ENCODE results near the gene DCAF15.

DCAF15 gene

DNA sequence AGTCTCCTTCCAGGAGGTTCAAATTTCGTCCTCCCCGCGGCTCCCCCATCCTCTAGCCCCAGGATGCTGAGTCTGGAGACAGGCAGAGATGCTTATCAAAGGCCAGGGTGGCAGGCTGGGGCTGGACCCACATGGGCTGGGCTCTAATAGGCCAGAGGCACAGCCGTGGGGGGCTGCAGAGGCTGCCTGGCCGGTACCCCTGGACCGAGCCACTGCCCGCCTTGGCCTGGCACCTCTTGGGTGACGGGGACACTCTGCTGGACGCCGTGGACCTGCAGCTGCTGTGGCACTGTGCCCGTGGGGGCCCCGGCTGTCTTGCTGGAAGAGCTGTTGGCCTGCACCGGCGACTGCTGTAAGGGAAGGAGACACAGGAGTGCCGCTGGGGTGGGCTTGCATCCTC is 28.0 kb downstream of the DCAF15 start:
- TF ChIP-seq, protein P1, sequence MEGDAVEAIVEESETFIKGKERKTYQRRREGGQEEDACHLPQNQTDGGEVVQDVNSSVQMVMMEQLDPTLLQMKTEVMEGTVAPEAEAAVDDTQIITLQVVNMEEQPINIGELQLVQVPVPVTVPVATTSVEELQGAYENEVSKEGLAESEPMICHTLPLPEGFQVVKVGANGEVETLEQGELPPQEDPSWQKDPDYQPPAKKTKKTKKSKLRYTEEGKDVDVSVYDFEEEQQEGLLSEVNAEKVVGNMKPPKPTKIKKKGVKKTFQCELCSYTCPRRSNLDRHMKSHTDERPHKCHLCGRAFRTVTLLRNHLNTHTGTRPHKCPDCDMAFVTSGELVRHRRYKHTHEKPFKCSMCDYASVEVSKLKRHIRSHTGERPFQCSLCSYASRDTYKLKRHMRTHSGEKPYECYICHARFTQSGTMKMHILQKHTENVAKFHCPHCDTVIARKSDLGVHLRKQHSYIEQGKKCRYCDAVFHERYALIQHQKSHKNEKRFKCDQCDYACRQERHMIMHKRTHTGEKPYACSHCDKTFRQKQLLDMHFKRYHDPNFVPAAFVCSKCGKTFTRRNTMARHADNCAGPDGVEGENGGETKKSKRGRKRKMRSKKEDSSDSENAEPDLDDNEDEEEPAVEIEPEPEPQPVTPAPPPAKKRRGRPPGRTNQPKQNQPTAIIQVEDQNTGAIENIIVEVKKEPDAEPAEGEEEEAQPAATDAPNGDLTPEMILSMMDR (IDR thresholded peaks at IDR 0.05; ENCODE audit: low read depth, low read length) = no peak
- TF ChIP-seq MYC (IDR thresholded peaks at IDR 0.05; ENCODE audit: low read depth, low read length) (no peak), MAX (IDR thresholded peaks at IDR 0.05; ENCODE audit: low read depth, low read length) (no peak), POLR2A (IDR thresholded peaks at IDR 0.05; ENCODE audit: extremely low read depth, insufficient read length) (no peak)
- DNase-seq (ENCODE audit: low read depth) = no peak
- H3K4me3 ChIP-seq (ENCODE audit: low read depth, low read length) = no peak overlapping the region

DNA sequence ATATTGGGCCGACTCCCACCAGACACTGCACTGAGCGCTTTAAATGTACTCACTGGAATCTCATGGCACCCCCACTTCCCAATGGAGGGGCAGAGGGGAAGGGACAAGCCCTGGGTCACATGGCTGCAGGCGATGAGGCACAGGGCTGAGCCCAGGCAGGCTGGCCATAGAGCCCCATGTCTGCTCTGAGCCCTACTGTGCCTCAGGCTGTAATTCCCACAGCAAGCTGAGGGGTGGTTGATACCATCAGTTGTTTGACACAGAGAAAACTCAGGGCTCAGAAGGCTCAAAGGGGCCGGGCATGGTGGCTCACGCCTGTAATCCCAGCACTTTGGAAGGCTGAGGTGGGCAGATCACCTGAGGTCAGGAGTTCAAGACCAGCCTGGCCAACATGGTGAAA is 28.7 kb downstream of the DCAF15 start:
- H3K4me3 ChIP-seq (ENCODE audit: low read depth, low read length) = no peak overlapping the region
- TF ChIP-seq, protein P1 (IDR thresholded peaks at IDR 0.05; ENCODE audit: low read depth, low read length) = no peak
- TF ChIP-seq MYC (IDR thresholded peaks at IDR 0.05; ENCODE audit: low read depth, low read length) = no peak
- no peak for TF ChIP-seq POLR2A (IDR thresholded peaks at IDR 0.05; ENCODE audit: extremely low read depth, insufficient read length)
- no peak for TF ChIP-seq MAX (IDR thresholded peaks at IDR 0.05; ENCODE audit: low read depth, low read length)
- no peak for DNase-seq (ENCODE audit: low read depth)

DNA sequence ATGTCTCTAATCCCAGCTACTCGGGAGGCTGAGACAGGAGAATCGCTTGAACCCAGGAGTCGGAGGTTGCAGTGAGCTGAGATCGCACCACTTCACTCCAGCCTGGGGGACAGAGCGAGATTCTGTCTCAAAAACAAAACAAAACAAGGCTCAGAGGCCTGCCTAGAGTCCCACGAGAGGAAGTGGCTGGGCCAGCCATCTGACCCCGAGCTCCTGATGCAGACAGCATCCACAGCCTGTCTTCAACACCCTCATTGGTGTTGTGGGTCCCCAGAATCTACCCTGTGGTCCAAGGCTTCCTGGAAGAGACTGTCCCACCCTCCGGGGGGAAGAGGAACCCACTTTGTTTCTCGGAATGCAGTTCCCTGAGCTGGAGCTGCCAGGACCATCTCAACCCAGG is 29.2 kb downstream of the DCAF15 start:
- no peak for DNase-seq (ENCODE audit: low read depth)
- TF ChIP-seq POLR2A (IDR thresholded peaks at IDR 0.05; ENCODE audit: extremely low read depth, insufficient read length) (no peak), MYC (IDR thresholded peaks at IDR 0.05; ENCODE audit: low read depth, low read length) (no peak), MAX (IDR thresholded peaks at IDR 0.05; ENCODE audit: low read depth, low read length) (no peak)
- TF ChIP-seq, protein P1 (IDR thresholded peaks at IDR 0.05; ENCODE audit: low read depth, low read length) = no peak

DNA sequence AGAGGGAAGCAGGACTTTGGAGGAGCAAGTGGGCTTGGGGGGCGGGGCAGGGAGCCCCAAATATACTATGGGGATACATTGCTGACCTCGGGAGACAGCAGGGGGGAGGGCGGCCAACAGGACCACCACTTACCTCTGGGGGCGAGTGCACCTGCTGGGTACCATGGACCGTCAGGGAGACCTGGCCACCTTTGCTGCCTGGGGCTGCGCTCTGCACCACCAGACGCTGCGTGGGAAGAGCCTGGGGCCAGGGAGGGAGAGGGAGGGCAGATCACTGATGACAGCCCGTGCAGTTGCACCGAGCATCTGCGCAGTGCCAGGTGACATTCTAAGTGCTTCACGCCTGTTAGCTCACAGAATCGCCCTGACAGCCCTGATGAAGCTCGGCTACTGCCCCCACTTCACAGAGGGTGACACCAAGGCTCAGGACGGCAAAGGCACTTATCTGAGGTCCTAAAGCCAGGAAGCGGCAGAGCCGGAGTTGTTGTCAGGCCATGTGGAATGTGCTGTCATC is 29.7 kb downstream of the DCAF15 start:
- no peak for DNase-seq (ENCODE audit: low read depth)
- TF ChIP-seq POLR2A (IDR thresholded peaks at IDR 0.05; ENCODE audit: extremely low read depth, insufficient read length) (no peak), MAX (IDR thresholded peaks at IDR 0.05; ENCODE audit: low read depth, low read length) (no peak), MYC (IDR thresholded peaks at IDR 0.05; ENCODE audit: low read depth, low read length) (no peak)
- TF ChIP-seq, protein P1 (IDR thresholded peaks at IDR 0.05; ENCODE audit: low read depth, low read length) = no peak
- no peak overlapping the region for H3K4me3 ChIP-seq (ENCODE audit: low read depth, low read length)

More for the DNA sequence above, 29.2 kb downstream of the DCAF15 start:
- no peak overlapping the region for H3K4me3 ChIP-seq (ENCODE audit: low read depth, low read length)

DNA sequence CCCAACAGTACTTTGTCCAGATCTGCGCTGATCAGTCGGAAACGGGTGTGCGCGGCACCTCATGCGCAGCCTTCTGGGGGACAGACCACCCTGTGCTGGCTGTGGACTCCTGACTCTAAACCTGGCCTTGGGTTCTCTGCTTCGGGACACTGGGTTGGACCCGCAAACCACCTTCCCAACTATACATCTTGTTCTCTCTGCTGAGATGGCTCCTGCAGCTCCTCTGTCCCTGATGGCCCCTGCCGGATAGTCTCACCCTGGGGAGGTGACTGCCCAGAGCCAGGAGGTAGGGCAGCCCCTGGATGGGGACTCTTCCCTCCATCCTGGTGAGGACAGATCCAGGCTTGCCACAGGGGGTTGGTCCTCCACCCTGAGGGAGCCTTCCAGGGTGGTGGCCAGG is 30.5 kb downstream of the DCAF15 start:
- DNase-seq (ENCODE audit: low read depth) = no peak
- TF ChIP-seq MYC (IDR thresholded peaks at IDR 0.05; ENCODE audit: low read depth, low read length) = no peak
- no peak for TF ChIP-seq MAX (IDR thresholded peaks at IDR 0.05; ENCODE audit: low read depth, low read length)
- no peak for TF ChIP-seq POLR2A (IDR thresholded peaks at IDR 0.05; ENCODE audit: extremely low read depth, insufficient read length)
- TF ChIP-seq, protein P1 (IDR thresholded peaks at IDR 0.05; ENCODE audit: low read depth, low read length) = no peak
- H3K4me3 ChIP-seq (ENCODE audit: low read depth, low read length) = no peak overlapping the region

All from NB4 (cell line).